AG10803 (cell line): Measurements from ENCODE around the gene TRIM72.
A peak's percentile ranks its signal among the peaks of the same experiment; 100 is the strongest.
"Not testable (repeated sequence)": the region's sequence is repeated elsewhere in the genome, so short reads cannot be mapped to it uniquely, and the experiment has no call there.

Source experiments
- DNase-seq: peaks from one replicate; pipeline ENCODE4 v3.0.0; 2010; ENCODE audit warnings: low read depth
- H3K4me3 ChIP-seq: 2 replicates; pipeline ENCODE4 v1.5.1; 2011; ENCODE audit warnings: mild to moderate bottlenecking, low read length, control low read depth
- TF ChIP-seq, protein P1 (sequence below): conservative IDR thresholded peaks from 2 replicates; pipeline ENCODE4 v1.5.1; 2011; ENCODE audit warnings: mild to moderate bottlenecking, low read length, control low read depth, inconsistent platforms

Gene TRIM72

DNA sequence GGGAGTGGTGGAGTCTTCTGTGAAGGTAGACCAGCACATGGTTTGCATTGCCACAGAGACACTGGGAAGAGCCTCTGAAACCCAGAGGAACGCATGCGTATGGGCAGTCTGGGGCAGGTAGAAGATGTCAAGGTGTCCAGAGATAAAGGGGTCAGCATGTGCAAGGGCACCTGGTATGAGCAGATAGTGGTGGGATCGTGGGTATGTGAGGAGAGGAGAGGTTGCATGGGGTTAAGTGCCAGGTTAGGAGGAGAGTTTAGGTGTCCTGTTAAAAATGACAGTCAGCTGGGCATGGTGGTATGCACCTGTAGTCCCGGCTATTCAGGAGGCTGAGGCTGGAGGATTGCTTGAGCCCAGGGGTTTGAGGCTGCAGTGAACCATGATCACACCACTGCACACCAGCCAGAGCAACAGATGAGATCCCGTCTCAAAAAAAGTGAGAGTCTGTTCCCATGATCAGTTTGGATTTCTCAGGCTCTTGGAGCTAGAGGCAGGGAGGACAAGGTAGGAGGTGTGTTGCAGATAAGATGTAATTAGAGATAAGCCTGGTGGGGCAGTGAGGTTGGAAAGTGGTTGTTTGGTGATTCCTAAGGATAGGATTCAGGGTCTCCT lies 14.4 kb upstream of the TRIM72 start:
- TF ChIP-seq, protein P1, sequence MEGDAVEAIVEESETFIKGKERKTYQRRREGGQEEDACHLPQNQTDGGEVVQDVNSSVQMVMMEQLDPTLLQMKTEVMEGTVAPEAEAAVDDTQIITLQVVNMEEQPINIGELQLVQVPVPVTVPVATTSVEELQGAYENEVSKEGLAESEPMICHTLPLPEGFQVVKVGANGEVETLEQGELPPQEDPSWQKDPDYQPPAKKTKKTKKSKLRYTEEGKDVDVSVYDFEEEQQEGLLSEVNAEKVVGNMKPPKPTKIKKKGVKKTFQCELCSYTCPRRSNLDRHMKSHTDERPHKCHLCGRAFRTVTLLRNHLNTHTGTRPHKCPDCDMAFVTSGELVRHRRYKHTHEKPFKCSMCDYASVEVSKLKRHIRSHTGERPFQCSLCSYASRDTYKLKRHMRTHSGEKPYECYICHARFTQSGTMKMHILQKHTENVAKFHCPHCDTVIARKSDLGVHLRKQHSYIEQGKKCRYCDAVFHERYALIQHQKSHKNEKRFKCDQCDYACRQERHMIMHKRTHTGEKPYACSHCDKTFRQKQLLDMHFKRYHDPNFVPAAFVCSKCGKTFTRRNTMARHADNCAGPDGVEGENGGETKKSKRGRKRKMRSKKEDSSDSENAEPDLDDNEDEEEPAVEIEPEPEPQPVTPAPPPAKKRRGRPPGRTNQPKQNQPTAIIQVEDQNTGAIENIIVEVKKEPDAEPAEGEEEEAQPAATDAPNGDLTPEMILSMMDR = no peak
- H3K4me3 ChIP-seq = no peak overlapping the region

GRCh38 chr16:31200111-31200510 lies 13.8 kb upstream of the TRIM72 start:
- H3K4me3 ChIP-seq, DNase-seq: not testable (repeated sequence)

More for the DNA sequence above, 14.4 kb upstream of the TRIM72 start:
- no peak for DNase-seq

DNA sequence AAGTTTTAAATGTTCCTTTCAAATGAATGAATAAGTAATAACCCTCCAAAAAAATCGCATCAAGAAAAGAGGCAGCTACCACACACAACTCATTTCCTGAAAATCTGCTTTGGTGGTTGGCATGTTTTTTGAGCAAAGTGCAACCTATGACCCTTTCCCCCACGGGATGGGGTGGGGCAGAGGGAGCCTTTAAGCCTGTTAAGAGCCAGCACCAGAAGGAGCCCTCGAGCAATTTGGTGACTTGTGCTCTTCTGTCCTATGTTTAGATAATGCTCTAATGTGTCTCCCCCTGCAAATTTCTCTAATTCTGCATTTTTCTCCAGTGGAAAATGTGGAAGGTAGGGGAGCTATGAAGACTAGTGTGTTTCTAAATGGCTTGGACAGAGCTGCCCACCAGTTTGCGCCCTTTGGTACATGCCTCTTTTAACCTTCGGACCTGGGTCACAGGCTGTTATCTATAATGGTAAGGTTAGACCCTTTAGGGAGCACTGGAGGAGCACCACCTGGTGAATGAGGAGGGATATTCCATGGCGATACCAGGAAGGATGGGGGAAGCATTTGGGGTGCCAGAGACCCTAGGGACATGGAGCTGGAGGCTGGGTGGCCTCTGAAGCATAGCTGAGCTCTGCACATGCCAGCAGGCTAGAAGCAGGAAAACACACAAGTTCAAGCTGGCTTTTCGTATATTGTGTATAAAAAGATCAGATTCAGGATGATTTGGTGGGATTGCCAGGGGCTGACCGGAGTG lies 12.9 kb upstream of the TRIM72 start:
- TF ChIP-seq, protein P1 = peak; percentile 20
- peak overlapping the region; percentile 81 for H3K4me3 ChIP-seq
- DNase-seq = no peak

DNA sequence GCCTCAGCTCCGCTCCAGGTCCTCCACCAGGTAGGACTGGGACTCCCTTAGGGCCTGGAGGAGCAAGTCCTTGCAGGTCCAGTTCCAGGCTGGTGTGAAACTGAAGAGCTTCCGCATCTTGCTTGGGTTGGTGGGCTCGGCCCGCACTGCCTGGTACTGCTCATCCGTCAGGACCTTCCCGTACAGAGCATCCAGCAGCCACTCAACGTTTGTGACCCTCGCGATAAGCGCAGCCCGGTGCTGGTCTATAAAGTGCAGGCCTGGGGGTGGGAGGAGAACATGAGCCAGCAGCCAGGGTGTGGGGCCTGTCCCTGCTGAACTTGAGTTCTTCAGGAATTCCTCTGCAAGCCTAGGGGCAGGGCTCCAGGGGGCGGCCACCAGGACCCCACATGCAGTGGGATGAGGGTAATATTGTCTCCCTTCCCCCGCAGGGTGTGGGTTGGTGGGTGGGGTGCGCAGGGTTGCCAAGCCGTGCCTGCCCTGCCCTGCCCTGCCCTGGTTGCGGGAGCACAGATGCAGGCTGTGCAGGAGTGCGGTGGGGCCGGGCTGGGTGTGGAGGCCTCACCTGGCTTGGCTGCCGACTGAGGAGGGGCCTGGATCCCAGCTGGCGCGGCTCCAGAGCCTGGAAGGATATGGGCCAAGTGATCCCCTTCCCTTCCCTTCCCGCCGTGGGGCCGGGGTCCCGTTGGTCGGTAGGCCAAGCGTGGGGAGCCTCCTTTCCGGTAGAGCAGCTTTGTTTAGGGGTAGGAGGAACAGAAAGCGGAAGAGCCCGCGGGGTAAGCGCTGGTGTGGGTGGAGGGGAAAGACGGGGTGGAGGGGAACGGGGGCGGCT lies 12.1 kb upstream of the TRIM72 start:
- TF ChIP-seq, protein P1 = no peak
- peak overlapping the region; percentile 81 for H3K4me3 ChIP-seq
- no peak for DNase-seq

DNA sequence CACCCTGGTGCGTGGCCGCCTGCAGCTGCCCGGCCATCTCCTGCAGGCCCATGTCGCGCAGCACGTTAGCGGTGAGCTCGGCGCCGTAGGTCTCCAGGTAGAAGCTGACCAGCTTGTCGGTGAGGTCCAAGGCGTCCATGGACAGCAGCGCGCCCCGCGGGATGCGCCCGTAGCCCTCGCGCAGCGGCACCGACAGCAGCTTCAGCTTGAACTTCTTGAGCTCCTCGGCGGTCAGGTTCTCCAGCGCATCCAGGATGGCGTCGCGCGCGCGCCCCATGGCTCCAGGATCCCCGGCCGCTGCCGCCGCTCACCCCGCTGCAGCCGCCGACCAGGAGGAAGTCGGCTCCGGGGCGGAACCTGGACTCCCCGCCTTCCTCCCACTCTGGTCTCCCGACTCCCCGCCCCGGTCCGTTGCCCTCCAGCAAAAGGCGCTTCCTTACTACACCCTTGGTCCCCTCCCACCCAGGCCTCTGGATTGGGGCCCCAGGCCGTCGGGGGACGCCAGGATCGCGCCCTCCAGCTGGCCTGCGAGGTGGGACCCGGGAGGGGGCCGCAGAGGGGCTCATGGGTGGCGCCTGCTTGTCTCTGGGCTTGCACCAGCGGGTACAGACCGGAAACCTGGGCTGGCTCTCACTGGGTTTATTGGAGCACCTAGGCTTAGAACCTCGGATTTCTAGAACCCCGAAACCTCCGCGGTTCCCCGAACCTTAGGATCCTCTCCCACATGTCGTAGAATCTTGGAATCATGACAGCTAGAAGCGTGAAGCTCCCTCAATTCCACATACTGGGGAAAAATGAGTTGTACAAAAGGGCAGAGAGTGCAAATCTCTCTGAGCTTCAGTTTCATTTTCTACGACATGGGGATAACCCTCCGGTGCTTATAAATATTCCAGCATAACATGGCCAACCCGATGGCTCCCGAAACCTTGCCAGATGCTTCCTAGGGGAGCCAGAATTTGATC lies 11.2 kb upstream of the TRIM72 start, which contains the start of gene PYCARD:
Gene PYCARD, minus strand, starts transcription at position 347 of the 962 bp plus-strand sequence. Its CDS starts 70 bp downstream, at position 277.
- TF ChIP-seq, protein P1 = no peak
- peak within 1 kb of the TSS; percentile 81 for H3K4me3 ChIP-seq
- peak; percentile 32 for DNase-seq

GRCh38 chr16:31204871-31205666 lies 8.8 kb upstream of the TRIM72 start:
- TF ChIP-seq, protein P1 = no peak
- no peak overlapping the region for H3K4me3 ChIP-seq
- DNase-seq = no peak
